Mesenchymal stem cell (in vitro differentiated cells and primary cell): ENCODE measurements around the gene HOMER2.
"Not testable (repeated sequence)": the region's sequence is repeated elsewhere in the genome, so short reads cannot be mapped to it uniquely, and the experiment has no call there.

Source experiments
- DNase-seq: peaks from one replicate; pipeline ENCODE4 v3.0.0-alpha.2; 2013
- H2AFZ ChIP-seq: one replicate; pipeline ENCODE4 v1.6.1; 2013; ENCODE audit warnings: low read depth, mild to moderate bottlenecking, control low read depth, inconsistent platforms, low read length, moderate library complexity
- H2AK5ac ChIP-seq: 2 replicates; pipeline ENCODE4 v1.6.1; 2013; ENCODE audit warnings: low read length, moderate library complexity, mild to moderate bottlenecking, inconsistent platforms; ENCODE audit not compliant: severe bottlenecking
- H2BK120ac ChIP-seq: one replicate; pipeline ENCODE4 v1.6.1; 2013; ENCODE audit warnings: low read depth, mild to moderate bottlenecking, inconsistent platforms, low read length, moderate library complexity
- H2BK12ac ChIP-seq, 2 experiments: one replicate each; pipeline ENCODE4 v1.6.1; 2013; ENCODE audit warnings: inconsistent platforms in 2 of 2, low read length in 2 of 2, mild to moderate bottlenecking in 2 of 2, moderate library complexity in 2 of 2, control low read depth in 1 of 2
- H2BK15ac ChIP-seq: one replicate; pipeline ENCODE4 v1.6.1; 2013; ENCODE audit warnings: mild to moderate bottlenecking, low read depth, inconsistent platforms; ENCODE audit not compliant: poor library complexity, severe bottlenecking
- H2BK5ac ChIP-seq: 2 replicates; pipeline ENCODE4 v1.6.1; 2013; ENCODE audit warnings: low read depth, mild to moderate bottlenecking, low read length, control low read depth, inconsistent platforms; ENCODE audit not compliant: poor library complexity, severe bottlenecking
- H3K14ac ChIP-seq, 2 experiments: one replicate each; pipeline ENCODE4 v1.6.1; 2013; ENCODE audit warnings: inconsistent platforms in 2 of 2, low read length in 2 of 2, control low read depth in 1 of 2, mild to moderate bottlenecking in 1 of 2, moderate library complexity in 1 of 2
- H3K18ac ChIP-seq, 2 experiments: one replicate each; pipeline ENCODE4 v1.6.1; 2013; ENCODE audit warnings: inconsistent platforms in 2 of 2, low read length in 2 of 2, control low read depth in 1 of 2, low read depth in 1 of 2, mild to moderate bottlenecking in 1 of 2
- H3K23ac ChIP-seq, 2 experiments: one replicate each; pipeline ENCODE4 v1.6.1; 2013; ENCODE audit warnings: inconsistent platforms in 2 of 2, low read length in 2 of 2, mild to moderate bottlenecking in 2 of 2, moderate library complexity in 2 of 2, control low read depth in 1 of 2
- H3K27ac ChIP-seq: 2 replicates; pipeline ENCODE4 v1.5.1; 2013; ENCODE audit warnings: mild to moderate bottlenecking, moderate library complexity, low read length, control low read depth, inconsistent platforms; ENCODE audit not compliant: poor library complexity, severe bottlenecking
- H3K27me3 ChIP-seq, 2 experiments: 2 replicates each; pipeline versions ENCODE4 v1.6.1 to v1.7.0; 2013; ENCODE audit warnings: low read length in 2 of 2, mild to moderate bottlenecking in 2 of 2, moderate library complexity in 2 of 2, control low read depth in 1 of 2, inconsistent platforms in 1 of 2; ENCODE audit not compliant: control insufficient read depth in 1 of 2, insufficient read depth in 1 of 2
- H3K36me3 ChIP-seq, 2 experiments: 2 replicates each; pipeline versions ENCODE4 v1.6.1 to v1.7.0; 2013; ENCODE audit warnings: low read length in 2 of 2, control low read depth in 1 of 2, inconsistent platforms in 1 of 2, low read depth in 1 of 2, mild to moderate bottlenecking in 1 of 2; ENCODE audit not compliant: insufficient read depth in 2 of 2, control insufficient read depth in 1 of 2
- H3K4ac ChIP-seq, 2 experiments: one replicate each; pipeline ENCODE4 v1.6.1; 2013; ENCODE audit warnings: inconsistent platforms in 2 of 2, low read length in 2 of 2, mild to moderate bottlenecking in 2 of 2, moderate library complexity in 2 of 2, control low read depth in 1 of 2, low read depth in 1 of 2
- H3K4me1 ChIP-seq: 2 replicates; pipeline ENCODE4 v1.6.1; 2013; ENCODE audit warnings: low read depth, low read length, control low read depth; ENCODE audit not compliant: control insufficient read depth, insufficient read depth
- H3K4me2 ChIP-seq: 2 replicates; pipeline ENCODE4 v1.6.1; 2013; ENCODE audit warnings: low read length, mild to moderate bottlenecking, inconsistent platforms; ENCODE audit not compliant: poor library complexity, severe bottlenecking
- H3K4me3 ChIP-seq, 2 experiments: 2 replicates each; pipeline versions ENCODE4 v1.5.1 to v1.7.0; 2013; ENCODE audit warnings: low read length in 2 of 2, mild to moderate bottlenecking in 2 of 2, control low read depth in 1 of 2, low read depth in 1 of 2; ENCODE audit not compliant: insufficient read depth in 1 of 2
- H3K79me1 ChIP-seq: replicated peaks from 2 replicates; pipeline ENCODE4 v1.6.1; 2013; ENCODE audit warnings: mild to moderate bottlenecking, control low read depth, low read length, inconsistent platforms; ENCODE audit not compliant: poor library complexity, severe bottlenecking
- H3K9ac ChIP-seq: 2 replicates; pipeline ENCODE4 v1.7.0; 2013; ENCODE audit warnings: mild to moderate bottlenecking, low read length, moderate library complexity
- H3K9me3 ChIP-seq: 2 replicates; pipeline ENCODE4 v1.7.0; 2013; ENCODE audit warnings: mild to moderate bottlenecking, low read length; ENCODE audit not compliant: control insufficient read depth
- H4K8ac ChIP-seq: one replicate; pipeline ENCODE4 v1.6.1; 2013; ENCODE audit warnings: inconsistent platforms, mild to moderate bottlenecking, low read length, moderate library complexity
- H4K91ac ChIP-seq: one replicate; pipeline ENCODE4 v1.6.1; 2013; ENCODE audit warnings: mild to moderate bottlenecking, low read length, inconsistent platforms
- WGBS: methylation state at CpG from one replicate; pipeline ENCODE4 v1.1.7; 2013; ENCODE audit warnings: mixed read lengths; 5-methylcytosine and 5-hydroxymethylcytosine counted together

Gene HOMER2

DNA sequence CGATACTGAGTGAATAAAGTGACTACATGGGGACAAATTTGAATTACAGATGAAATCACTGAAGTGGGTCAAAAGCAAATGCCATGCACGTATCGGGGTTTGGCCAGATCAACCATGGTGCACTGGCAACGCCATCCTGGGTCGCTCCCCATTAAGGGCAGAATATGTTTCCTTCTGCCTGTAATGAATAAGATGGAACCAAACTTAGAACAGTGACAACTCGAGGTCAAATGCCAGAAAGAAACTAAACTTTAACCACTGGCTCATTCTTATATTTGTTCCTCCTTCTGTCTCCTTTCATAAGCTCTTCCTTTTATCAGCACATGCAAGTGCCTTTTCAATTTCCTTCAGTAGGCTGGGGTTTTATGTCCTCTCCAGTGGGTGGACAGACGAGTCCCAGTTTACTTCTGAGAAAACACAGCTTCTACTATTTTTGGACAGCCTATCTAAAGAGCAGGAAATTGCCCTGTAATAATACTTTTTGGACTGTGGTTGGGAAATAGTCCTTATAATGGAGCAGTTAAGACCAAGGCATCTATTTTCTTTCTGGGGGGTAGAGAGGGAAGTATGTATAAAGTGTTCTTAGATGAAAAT is 81.7 kb downstream of the HOMER2 start:
- Histone ChIP-seq H2BK15ac (no peak overlapping the region), H2BK120ac (no peak overlapping the region), H3K4ac (no peak overlapping the region), H3K4me3 (no peak overlapping the region), H3K79me1 (no peaks in the 10 kb centered on the region), H4K91ac (no peak overlapping the region), H3K27me3 (no peaks in the 10 kb centered on the region), H3K4me2 (no peak overlapping the region), H2BK5ac (no peak overlapping the region), H2AK5ac (no peak overlapping the region), H3K36me3 (peaks cover 0 to 5% of the 10 kb centered on the region in 2 experiments), H3K18ac (no peak overlapping the region), H2AFZ (no peak overlapping the region), H4K8ac (no peak overlapping the region), H2BK12ac (no peak overlapping the region), H3K4me1 (peaks cover under 1% of the 10 kb centered on the region), H3K9me3 (peaks cover 3% of the 10 kb centered on the region), H3K23ac (no peak overlapping the region), H3K14ac (no peak overlapping the region), H3K27ac (no peak overlapping the region), H3K9ac (no peak overlapping the region)
- no peak for DNase-seq
- 56% methylated on average over 7 of the region's 7 CpGs for WGBS

DNA sequence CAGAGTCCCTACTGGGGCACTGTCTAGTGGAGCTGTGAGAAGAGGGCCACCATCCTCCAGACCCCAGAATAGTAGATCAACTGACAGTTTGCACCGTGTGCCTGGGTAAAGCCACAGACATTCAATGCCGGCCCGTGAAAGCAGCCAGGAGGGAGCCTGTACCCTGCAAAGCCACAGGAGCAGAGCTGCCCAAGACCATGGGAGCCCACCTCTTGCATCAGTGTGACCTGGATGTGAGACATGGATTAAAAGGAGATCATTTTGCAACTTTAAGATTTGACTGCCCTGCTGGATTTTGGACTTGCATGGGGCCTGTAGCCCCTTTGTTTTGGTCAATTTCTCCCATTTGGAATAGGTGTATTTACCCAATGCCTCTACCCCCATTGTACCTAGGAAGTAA is 86.5 kb downstream of the HOMER2 start:
- not testable (repeated sequence) for H3K9ac ChIP-seq, H3K18ac ChIP-seq
- 60% methylated on average over 3 of the region's 3 CpGs for WGBS

GRCh38 chr15:82865581-82865980 is 86.9 kb downstream of the HOMER2 start:
- H2BK5ac ChIP-seq, H3K79me1 ChIP-seq, H3K23ac ChIP-seq, H4K8ac ChIP-seq, H3K4me1 ChIP-seq, H3K18ac ChIP-seq, H2BK15ac ChIP-seq, H3K4ac ChIP-seq, H3K36me3 ChIP-seq, H2BK120ac ChIP-seq, DNase-seq, H2BK12ac ChIP-seq, H3K9ac ChIP-seq, H3K27me3 ChIP-seq, H3K4me3 ChIP-seq, H3K9me3 ChIP-seq, H3K27ac ChIP-seq, H2AFZ ChIP-seq, H2AK5ac ChIP-seq, H3K14ac ChIP-seq, H3K4me2 ChIP-seq, H4K91ac ChIP-seq: not testable (repeated sequence)
- 69% methylated on average over 4 of the region's 4 CpGs for WGBS

More for the DNA sequence above, 86.5 kb downstream of the HOMER2 start:
- not testable (repeated sequence) for H2BK15ac ChIP-seq, H4K8ac ChIP-seq, H3K9me3 ChIP-seq, H2BK5ac ChIP-seq, H3K4me2 ChIP-seq, H2AFZ ChIP-seq, H2BK120ac ChIP-seq, H3K23ac ChIP-seq, H3K27me3 ChIP-seq, H3K36me3 ChIP-seq, H2BK12ac ChIP-seq, H3K4ac ChIP-seq, H3K4me1 ChIP-seq, H3K4me3 ChIP-seq, H3K79me1 ChIP-seq, H2AK5ac ChIP-seq, H3K27ac ChIP-seq, H4K91ac ChIP-seq, H3K14ac ChIP-seq, DNase-seq

DNA sequence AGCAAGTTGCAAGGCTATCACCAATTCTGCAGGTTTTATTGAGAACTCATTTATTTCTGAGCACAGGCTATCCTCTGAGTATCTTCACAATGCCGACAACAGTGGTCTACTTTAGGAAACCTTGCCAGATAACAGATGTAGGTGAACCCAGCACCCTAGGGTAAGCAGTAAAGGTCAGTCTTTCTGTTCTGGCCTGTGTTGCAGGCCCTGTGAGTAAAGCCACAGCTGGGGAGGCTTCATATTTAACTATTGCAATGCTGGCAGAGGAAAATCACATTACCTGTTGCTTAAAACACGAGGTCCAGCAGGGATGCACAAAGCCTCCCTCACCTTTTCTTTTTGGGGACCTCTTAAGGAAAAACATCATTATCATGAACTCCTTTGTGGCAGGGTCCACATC is 87.6 kb downstream of the HOMER2 start:
- Histone ChIP-seq H3K27ac (no peak overlapping the region), H2AFZ (no peak overlapping the region), H2BK12ac (no peak overlapping the region), H2AK5ac (no peak overlapping the region), H2BK15ac (no peak overlapping the region), H3K4ac (no peak overlapping the region), H3K14ac (no peak overlapping the region), H3K9ac (no peak overlapping the region), H2BK120ac (no peak overlapping the region), H3K79me1 (no peaks in the 10 kb centered on the region), H4K8ac (no peak overlapping the region), H3K36me3 (no peaks in the 10 kb centered on the region), H3K23ac (no peak overlapping the region), H3K9me3 (no peaks in the 10 kb centered on the region), H2BK5ac (no peak overlapping the region), H3K4me1 (no peaks in the 10 kb centered on the region), H3K27me3 (no peaks in the 10 kb centered on the region), H3K4me2 (no peak overlapping the region), H4K91ac (no peak overlapping the region), H3K4me3 (no peak overlapping the region), H3K18ac (no peak overlapping the region)
- 79% methylated on average over 2 of the region's 2 CpGs for WGBS
- DNase-seq: no peak
